Stimulated activated CD8-positive, alpha-beta memory T cell treated with anti-CD3 and anti-CD28 coated beads, Interleukin-4, amount 100 ng/mL, for 4 hours (primary cell): ENCODE results near the gene C1D.

Source experiments
- DNase-seq, 2 donors: peaks; one replicate each; pipeline ENCODE4 v3.0.0-alpha.2; 2020; ENCODE audit warnings: low read depth in 2 of 2, low spot score in 1 of 2

Gene C1D

GRCh38 chr2:68059784-68060525 is 2.8 kb downstream of the C1D start:
- DNase-seq, result no peak

DNA sequence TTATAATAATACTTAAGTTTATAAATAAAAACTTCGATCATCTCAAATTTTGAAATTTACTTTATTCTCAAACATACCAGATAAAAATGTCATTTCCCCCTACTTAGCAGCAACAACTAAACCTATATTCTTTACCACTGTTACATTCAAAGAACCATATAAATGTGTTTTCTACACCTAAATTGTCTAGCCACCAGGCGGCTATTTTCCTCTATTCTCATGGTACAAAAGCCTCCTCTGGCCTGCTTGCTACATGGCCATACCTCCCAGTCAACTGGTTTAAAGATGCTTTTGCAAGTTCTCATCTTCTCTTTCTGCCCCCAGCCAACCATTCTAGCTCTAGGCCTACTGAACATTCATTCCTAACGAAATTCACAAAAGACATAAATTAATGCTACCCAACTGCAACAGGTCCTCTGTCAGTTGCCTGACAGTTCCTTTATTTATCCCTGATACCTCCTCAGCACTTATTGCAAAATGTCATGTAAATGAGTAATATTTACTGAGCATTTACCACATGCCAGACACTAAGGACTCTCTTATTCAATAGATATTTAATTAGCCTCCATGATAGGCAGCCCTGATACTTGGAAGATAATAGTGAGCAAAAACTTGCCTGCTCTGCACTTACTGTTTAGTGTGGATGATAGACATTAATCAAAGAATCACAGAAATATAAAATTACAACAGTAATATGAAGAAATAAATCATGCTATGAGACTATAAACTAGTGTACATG is 5.0 kb downstream of the C1D start:
- no peak for DNase-seq

GRCh38 chr2:68052717-68053422 is 9.9 kb downstream of the C1D start:
- DNase-seq, result no peak

GRCh38 chr2:68050353-68050752 is 12.5 kb downstream of the C1D start:
- DNase-seq, result no peak

GRCh38 chr2:68046642-68047240 is 16.1 kb downstream of the C1D start:
- DNase-seq, result no peak

DNA sequence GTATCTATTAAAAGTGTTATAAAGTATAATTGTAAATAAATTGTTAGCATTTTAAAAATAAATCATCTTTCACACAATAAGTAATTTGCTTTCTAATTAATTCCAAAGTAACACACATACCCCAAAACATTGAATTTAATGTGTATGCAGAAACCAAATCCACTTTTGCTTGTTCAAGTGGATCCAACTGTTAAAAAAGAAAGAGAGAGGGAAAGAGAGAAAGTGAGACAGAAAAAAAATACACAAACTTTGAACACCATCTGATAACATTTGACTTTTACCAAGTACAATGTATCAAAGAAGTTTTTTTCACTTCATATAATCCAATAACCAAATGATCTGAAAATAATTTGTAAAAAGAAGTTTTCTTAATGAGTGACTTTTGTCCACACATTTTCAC is 16.6 kb downstream of the C1D start:
- no peak for DNase-seq

DNA sequence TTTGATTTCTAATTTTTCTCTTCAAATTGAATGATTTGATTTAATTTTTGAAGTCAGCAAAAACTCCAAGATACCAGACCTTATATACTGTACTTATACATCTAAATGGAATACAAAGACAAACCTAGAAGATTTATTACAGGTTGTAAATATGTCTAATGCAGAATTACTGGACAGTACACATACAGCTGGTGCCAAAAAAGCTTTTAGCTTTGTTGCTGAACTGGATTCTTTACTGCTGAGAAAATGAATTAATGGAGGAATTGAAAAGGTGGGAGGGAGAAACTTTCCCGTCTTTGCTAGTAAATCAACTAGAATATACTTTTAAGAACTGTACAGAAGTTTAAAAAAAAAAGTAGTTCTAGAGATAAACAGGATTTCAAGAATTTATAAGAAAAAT is 17.5 kb downstream of the C1D start:
- DNase-seq, result no peak

GRCh38 chr2:68044099-68044498 is 18.7 kb downstream of the C1D start:
- no peak for DNase-seq

DNA sequence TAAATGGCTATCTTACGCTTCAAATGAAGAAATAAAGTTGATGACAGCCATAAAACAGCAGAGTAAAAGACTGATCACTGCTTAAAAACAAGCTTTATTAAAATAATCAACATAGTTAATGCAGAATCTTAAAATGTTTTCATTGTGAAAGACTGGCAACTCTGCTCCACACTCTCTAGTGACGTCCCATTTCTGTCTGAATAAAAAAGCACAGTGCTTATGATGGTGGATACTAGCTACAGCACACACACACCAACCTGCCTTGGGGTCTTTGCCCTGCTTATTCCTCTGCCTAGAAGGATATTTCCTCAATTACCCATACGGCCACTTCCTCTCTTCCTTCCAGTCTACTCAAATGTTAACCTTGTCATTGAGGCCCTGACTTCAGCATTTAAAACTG is 19.1 kb downstream of the C1D start:
- no peak for DNase-seq

DNA sequence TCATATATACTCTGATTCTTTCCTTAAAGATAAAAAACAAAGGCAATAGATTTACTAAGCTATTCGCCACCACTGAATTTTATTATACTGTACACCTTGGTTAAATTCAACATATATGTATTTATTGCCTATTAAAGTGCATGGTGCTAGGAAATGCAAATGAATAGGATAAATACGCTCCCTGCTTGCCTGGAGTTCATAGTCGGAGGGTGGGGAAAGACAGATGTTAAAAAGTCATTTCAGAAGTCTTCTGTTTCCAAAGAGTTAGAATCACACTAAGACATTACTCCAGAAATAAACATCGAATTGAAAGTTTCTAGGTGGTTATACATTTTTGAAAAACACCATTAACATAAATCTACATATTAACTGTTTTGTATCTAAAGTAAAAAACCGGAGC is 19.8 kb downstream of the C1D start:
- DNase-seq, result no peak

DNA sequence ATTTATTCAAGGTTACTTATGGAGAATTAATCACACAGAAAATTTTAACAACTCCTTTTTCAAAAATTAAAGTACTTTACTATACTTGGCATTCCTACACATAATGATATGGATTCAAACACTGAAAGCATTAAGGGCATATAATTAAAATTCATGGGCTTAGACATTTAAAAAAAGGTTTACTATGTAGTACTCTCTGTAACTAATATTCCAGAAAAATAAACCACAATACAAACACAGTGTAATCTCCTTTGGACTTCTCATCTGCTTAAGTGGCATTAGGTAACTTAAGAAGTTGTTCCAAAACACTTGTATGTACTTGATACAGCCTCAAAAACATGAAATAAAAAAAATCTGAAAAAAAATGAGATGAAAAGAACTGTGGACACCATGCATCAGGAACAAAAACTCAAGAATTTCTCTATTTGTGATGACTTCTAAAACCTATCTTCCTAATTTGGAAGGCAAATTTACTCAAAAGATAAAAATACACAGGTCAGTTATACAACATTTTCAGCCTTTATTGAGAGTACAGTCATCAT is 21.0 kb downstream of the C1D start:
- DNase-seq, result no peak

DNA sequence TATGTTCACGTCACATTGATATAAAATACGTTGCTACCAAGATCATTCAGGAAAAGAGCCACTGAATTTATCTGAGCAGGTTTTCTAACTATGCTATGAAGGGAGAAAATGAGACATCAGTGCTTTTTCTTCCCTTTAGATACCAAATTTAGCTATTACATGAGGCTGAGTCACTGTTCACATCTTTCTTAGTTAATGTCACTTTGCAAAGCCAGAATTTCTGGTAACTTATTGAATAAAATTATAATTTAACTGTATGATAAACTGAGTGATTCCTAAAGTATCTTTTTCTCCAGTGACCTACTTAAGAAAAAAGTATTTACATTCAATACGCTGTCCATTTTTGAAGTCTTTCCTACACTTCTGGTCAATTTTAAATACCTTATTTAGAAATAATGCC is 22.7 kb downstream of the C1D start:
- DNase-seq, result no peak

GRCh38 chr2:68039317-68039716 is 23.5 kb downstream of the C1D start:
- DNase-seq, result no peak

DNA sequence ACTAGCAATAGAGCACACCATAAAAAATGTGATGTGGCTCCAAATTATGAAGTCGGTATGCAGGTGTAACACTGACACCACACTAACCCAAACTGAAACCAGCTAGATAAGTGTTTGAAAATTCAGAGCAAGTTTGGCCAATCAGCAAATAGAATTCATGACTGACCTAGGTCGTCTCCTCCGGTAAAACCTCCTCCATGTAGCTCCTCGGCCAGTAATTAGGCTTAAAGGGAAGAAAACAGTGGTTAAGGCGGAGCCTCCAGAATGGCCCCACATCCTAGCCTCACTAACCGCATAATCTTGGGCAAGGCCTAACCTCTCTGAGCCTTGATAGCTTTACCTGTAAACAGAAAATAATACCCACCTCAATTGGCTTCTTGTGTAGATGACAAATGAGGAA is 30.1 kb downstream of the C1D start:
- DNase-seq, result no peak

- no peak for DNase-seq
These were observed 31.2 kb downstream of the C1D start for GRCh38 chr2:68031542-68032160.

GRCh38 chr2:68031043-68031442 is 31.8 kb downstream of the C1D start:
- DNase-seq, result no peak

DNA sequence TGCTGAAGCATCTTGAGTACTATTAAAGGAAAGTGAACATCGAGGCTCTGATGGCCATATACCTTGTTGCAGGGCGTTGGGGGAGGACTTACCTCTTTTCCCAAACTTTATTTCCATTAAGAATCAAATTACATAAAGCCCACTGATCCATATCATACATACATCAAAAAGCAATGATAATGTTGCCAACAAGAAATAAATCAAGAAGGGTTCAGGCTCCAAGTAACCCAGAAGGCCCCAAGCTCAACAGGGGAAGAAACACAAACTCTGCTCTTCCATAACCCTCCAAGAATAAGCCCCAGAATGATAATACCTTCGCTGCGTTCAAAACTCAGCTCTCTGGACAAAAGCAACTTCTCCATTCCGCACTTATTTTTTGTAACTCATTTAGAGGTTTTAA is 32.3 kb downstream of the C1D start:
- DNase-seq, result no peak

DNA sequence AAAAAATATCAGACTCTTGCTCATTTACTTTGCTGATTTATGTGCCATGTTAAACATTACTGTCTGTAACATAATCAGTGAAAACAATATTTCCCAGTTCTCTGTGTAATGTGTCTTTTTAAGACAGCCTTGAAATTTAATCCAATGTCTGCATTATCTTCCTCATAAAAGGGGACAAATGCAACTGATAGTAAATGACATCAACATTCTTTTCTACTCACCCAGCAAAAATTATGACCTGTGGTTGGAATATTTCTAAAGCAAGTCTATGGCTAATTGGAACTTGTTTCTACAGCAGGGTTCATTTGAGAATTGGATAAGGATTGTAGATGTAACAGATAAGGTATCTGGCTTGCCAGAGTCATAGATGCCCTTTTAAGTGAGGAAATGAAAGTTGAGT is 34.8 kb downstream of the C1D start:
- no peak for DNase-seq

- DNase-seq, result no peak
These were observed 38.4 kb downstream of the C1D start for GRCh38 chr2:68024450-68024849.

DNA sequence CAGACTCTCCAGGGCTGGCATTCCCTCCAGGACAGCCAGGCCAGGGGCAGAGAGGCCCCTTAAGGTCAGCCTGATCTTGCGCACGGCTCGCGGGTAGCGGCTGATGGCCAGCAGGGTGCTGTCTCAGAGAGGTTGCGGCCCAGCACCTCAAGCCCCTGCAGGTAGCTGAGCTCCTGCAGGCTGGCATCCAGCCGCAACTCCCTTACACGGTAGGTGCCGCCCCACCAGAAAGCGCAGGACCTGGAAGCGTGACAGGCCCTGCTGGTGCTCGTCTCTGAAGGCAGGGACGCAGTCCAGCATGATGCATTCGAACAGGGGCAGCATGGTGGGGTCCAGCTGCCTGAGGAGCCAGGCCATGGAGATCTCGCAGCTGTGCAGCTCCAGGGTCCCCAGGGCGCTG is 38.9 kb downstream of the C1D start:
- DNase-seq, result no peak

DNA sequence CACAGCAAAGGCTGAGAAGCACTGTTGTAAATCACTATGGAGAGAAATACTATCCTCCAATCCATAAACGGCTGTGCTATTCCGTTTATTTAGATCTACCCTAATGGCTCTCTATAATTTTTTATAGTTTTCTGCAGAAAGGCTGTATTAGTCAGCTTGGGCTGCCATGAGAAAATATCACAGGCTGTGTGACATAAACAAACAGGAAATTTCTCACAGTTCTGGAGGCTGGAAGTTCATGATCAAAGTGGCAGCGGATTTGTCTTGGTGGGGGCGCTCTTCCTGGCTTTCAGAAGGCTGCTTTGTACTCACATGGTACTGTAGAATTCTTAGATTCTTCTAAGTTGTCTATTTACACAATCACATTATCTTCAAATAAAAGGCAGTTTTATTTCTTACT is 44.1 kb downstream of the C1D start:
- no peak for DNase-seq
